GM20000 (cell line): ENCODE data around the gene SLC9A2.

Source experiments
- DNase-seq: peaks from one replicate; pipeline ENCODE4 v3.0.0; 2012; ENCODE audit warnings: low spot score
- TF ChIP-seq, protein P1 (sequence below): IDR thresholded peaks from 2 replicates; pipeline ENCODE4 v1.5.1; 2012; ENCODE audit warnings: mild to moderate bottlenecking, control low read depth; ENCODE audit errors: extremely low read depth, missing control alignments

SLC9A2 gene

GRCh38 chr2:102696463-102696862 lies 77.1 kb downstream of the SLC9A2 start:
- TF ChIP-seq, protein P1, sequence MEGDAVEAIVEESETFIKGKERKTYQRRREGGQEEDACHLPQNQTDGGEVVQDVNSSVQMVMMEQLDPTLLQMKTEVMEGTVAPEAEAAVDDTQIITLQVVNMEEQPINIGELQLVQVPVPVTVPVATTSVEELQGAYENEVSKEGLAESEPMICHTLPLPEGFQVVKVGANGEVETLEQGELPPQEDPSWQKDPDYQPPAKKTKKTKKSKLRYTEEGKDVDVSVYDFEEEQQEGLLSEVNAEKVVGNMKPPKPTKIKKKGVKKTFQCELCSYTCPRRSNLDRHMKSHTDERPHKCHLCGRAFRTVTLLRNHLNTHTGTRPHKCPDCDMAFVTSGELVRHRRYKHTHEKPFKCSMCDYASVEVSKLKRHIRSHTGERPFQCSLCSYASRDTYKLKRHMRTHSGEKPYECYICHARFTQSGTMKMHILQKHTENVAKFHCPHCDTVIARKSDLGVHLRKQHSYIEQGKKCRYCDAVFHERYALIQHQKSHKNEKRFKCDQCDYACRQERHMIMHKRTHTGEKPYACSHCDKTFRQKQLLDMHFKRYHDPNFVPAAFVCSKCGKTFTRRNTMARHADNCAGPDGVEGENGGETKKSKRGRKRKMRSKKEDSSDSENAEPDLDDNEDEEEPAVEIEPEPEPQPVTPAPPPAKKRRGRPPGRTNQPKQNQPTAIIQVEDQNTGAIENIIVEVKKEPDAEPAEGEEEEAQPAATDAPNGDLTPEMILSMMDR: no peak
- DNase-seq: no peak

GRCh38 chr2:102698369-102699111 lies 79.2 kb downstream of the SLC9A2 start:
- DNase-seq: no peak
- TF ChIP-seq, protein P1: no peak

GRCh38 chr2:102703305-102703704 lies 84.0 kb downstream of the SLC9A2 start:
- no peak for DNase-seq
- TF ChIP-seq, protein P1: no peak

DNA sequence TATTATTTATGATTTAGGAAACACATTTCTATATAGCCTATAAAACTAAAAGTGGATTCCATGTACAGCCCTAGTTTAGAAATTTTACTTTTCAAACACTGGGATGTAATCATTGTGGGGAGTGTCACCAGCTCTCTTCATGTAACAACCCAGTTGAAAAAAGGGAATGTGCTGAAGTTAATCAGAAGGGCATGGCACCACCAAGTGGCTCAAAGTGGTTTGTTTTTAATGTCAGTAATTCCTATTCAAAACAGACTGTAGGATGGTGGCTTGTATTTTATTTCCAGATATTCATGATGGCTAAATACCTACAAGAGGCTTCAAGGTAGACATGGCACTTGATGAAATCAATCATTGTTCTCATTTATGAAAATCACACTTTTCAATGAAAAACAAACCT lies 84.4 kb downstream of the SLC9A2 start:
- TF ChIP-seq, protein P1: peak; percentile 26
- peak; percentile 30 for DNase-seq

- no peak for DNase-seq
- TF ChIP-seq, protein P1: no peak
Observed at GRCh38 chr2:102704531-102704930, 85.2 kb downstream of the SLC9A2 start.

DNA sequence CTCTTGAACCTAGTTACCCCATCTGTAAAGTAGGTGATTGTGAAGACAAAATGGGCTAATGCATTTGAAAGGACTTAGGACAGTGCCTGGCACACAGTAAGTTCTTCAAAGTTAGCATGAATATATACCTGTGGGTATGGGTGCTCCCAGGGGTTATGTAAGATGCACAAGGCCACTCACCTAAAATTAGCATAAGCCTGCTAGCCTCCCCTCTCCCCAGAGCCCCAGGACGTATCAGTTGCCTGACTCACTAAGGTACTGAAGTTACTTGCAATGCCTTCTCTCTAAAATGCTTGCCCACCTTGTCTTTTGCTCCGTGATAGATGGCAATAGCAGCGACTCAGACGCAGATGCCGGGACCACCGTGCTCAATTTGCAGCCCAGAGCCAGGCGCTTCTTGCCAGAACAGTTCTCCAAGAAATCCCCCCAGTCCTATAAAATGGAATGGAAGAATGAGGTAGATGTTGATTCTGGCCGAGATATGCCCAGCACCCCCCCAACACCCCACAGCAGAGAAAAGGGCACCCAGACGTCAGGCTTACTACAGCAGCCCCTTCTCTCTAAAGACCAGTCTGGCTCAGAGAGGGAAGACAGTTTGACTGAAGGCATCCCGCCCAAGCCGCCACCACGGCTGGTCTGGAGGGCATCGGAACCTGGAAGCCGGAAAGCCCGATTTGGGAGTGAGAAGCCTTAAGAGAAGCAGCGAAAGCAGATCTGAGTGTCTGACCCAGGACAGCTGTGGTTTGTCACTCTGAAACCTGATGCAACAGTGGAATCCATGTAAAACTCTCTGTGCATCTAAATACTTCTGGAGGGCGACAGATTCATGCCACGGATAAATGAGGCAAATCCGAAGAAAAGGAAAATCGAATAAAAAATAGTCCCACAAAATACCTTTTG lies 88.7 kb downstream of the SLC9A2 start:
- DNase-seq: no peak
- TF ChIP-seq, protein P1: no peak
